Activated naive CD8-positive, alpha-beta T cell treated with anti-CD3 and anti-CD28 coated beads for 36 hours (primary cell): ENCODE data around the gene FZD1. TPM values are rescaled to one million over a fixed set of nuclear protein-coding genes. Genes with fewer than 3 reads are reported as not detected.
"Not testable (repeated sequence)": the region's sequence is repeated elsewhere in the genome, so short reads cannot be mapped to it uniquely, and the experiment has no call there.

ENCODE experiments used
- DNase-seq: peaks from one replicate; pipeline ENCODE4 v3.0.0; 2021
- H3K27ac Mint-ChIP-seq: one replicate; pipeline ENCODE4 v1.8.0; 2022; ENCODE audit warnings: mild to moderate bottlenecking, moderate library complexity, mixed read lengths
- H3K27me3 Mint-ChIP-seq: one replicate; pipeline ENCODE4 v1.8.0; 2022; ENCODE audit warnings: mild to moderate bottlenecking, mixed read lengths
- H3K36me3 Mint-ChIP-seq: one replicate; pipeline ENCODE4 v1.8.0; 2021; ENCODE audit warnings: mild to moderate bottlenecking, mixed read lengths
- H3K4me1 Mint-ChIP-seq: one replicate; pipeline ENCODE4 v1.8.0; 2021; ENCODE audit warnings: mixed read lengths
- H3K4me3 Mint-ChIP-seq: one replicate; pipeline ENCODE4 v1.8.0; 2022; ENCODE audit warnings: mild to moderate bottlenecking, moderate library complexity, mixed read lengths
- H3K9me3 Mint-ChIP-seq: one replicate; pipeline ENCODE4 v1.8.0; 2022; ENCODE audit warnings: mixed read lengths
- total RNA-seq, 2 experiments: library from RNA; stranded (reverse); gene quantifications; one replicate each; pipeline ENCODE4 v1.2.3, GENCODE V29; 2021

The FZD1 gene
- total RNA-seq, 2 experiments from 2014 or later = 0.14 to 0.22 TPM

- Mint-ChIP-seq H3K4me1 (no peaks in the 10 kb centered on the region), H3K27me3 (peaks cover 12% of the 10 kb centered on the region), H3K4me3 (no peak overlapping the region), H3K36me3 (no peaks in the 10 kb centered on the region), H3K27ac (no peak overlapping the region), H3K9me3 (no peaks in the 10 kb centered on the region)
- DNase-seq = no peak
Measured at GRCh38 chr7:91302794-91303193, 38.6 kb downstream of the FZD1 start.

- H3K36me3 Mint-ChIP-seq = no peaks in the 10 kb centered on the region
- no peak overlapping the region for H3K27ac Mint-ChIP-seq
- H3K9me3 Mint-ChIP-seq = no peaks in the 10 kb centered on the region
- no peaks in the 10 kb centered on the region for H3K4me1 Mint-ChIP-seq
- no peak overlapping the region for H3K4me3 Mint-ChIP-seq
- H3K27me3 Mint-ChIP-seq = peaks cover 17% of the 10 kb centered on the region
- DNase-seq = no peak
Measured at GRCh38 chr7:91306266-91306665, 42.0 kb downstream of the FZD1 start.

- DNase-seq = no peak
- Mint-ChIP-seq H3K36me3 (no peaks in the 10 kb centered on the region), H3K4me3 (no peak overlapping the region), H3K9me3 (no peaks in the 10 kb centered on the region), H3K27me3 (peaks cover 13% of the 10 kb centered on the region), H3K4me1 (no peaks in the 10 kb centered on the region), H3K27ac (no peak overlapping the region)
Measured at GRCh38 chr7:91307467-91307866, 43.2 kb downstream of the FZD1 start.

DNA sequence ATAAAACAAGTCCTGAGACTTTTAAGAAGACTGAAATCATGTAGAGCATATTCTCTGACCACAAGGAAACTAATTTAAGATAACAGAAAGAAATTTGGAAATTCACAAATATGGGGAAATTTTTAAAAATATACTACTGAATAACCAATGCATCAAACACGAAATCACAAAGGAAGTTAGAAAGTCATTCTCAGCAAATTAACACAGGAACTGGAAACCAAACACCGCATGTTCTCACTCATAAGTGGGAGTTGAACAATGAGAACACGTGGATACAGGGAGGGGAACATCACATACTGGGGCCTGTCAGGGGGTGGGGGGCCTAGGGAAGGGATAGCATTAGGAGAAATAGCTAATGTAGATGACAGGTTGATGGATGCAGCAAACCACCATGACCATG lies 44.0 kb downstream of the FZD1 start:
- not testable (repeated sequence) for H3K4me1 Mint-ChIP-seq, DNase-seq, H3K27ac Mint-ChIP-seq, H3K36me3 Mint-ChIP-seq, H3K9me3 Mint-ChIP-seq, H3K4me3 Mint-ChIP-seq, H3K27me3 Mint-ChIP-seq

GRCh38 chr7:91310830-91311460 lies 46.7 kb downstream of the FZD1 start:
- H3K4me1 Mint-ChIP-seq = no peaks in the 10 kb centered on the region

DNA sequence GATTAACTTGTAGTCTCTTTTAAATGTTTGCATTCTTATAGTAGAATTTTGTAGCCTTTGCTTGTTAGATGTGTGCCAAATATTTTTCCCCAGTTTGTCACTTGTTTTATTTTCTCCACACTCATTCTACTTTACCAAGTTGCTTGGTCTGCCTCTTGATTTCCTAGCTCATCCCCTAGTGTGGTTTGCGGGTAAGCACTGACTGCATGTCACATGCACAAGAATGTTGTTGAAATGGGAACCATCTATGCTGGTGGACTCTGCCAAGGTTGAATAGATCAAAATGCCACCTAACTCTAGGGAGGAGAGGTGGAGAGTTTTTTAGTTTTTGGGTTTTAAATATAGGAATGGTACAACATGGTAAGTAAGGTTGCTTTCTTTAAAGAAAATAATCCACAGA lies 47.6 kb downstream of the FZD1 start:
- no peak for DNase-seq

More at GRCh38 chr7:91310830-91311460, 46.7 kb downstream of the FZD1 start:
- Mint-ChIP-seq H3K36me3 (no peaks in the 10 kb centered on the region), H3K27ac (no peak overlapping the region), H3K27me3 (peaks cover 6% of the 10 kb centered on the region), H3K9me3 (no peaks in the 10 kb centered on the region), H3K4me3 (no peak overlapping the region)
- no peak for DNase-seq

DNA sequence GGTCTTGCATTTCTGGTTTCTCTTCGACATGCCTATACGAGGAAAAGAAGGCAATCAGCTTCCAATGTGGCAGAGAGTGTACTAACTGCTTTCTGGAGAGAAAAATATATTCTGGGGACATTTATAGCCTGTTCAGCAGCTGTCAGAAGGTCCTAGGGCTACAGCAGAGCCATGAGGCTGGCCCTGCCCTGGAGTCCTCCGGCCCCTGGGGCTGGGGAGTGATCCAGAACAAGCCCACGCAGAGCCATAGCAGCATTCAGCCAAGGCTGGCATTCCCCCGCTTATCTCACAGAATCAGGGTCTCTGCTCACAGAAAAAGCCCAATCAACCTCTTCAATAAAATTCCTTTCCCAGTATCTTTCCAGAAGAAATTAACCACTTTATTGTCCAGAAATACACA lies 48.9 kb downstream of the FZD1 start:
- Mint-ChIP-seq H3K27ac (no peak overlapping the region), H3K36me3 (no peaks in the 10 kb centered on the region), H3K9me3 (no peaks in the 10 kb centered on the region), H3K4me3 (no peak overlapping the region), H3K4me1 (no peaks in the 10 kb centered on the region), H3K27me3 (peaks cover 2% of the 10 kb centered on the region)
- no peak for DNase-seq

More for the DNA sequence above, 47.6 kb downstream of the FZD1 start:
- H3K27ac Mint-ChIP-seq = no peak overlapping the region
- H3K9me3 Mint-ChIP-seq = no peaks in the 10 kb centered on the region
- peaks cover 6% of the 10 kb centered on the region for H3K27me3 Mint-ChIP-seq
- no peaks in the 10 kb centered on the region for H3K36me3 Mint-ChIP-seq
- no peak overlapping the region for H3K4me3 Mint-ChIP-seq
- H3K4me1 Mint-ChIP-seq = no peaks in the 10 kb centered on the region

GRCh38 chr7:91314591-91315323 lies 50.5 kb downstream of the FZD1 start:
- Mint-ChIP-seq H3K9me3 (no peaks in the 10 kb centered on the region), H3K36me3 (no peaks in the 10 kb centered on the region), H3K4me1 (no peaks in the 10 kb centered on the region), H3K4me3 (no peak overlapping the region), H3K27me3 (no peaks in the 10 kb centered on the region), H3K27ac (no peak overlapping the region)
- DNase-seq = no peak

DNA sequence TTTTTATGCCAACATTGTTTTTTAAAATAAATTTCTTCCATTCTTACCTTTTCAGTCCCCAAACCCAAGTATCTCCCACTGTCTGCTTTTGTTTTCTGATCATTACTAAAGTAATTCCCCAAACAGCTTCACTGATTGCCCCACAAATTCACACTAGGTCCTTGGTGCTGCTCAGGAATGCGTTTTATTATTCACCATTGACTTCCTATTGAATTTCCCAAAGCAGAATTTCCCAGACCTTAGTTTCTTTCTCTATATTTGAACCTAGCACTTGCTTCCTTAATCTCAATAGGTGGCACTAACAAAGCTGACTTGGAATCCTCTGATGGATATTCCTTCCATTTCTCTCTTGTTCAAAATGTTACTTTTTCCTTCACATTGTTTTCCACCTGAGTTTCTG lies 52.2 kb downstream of the FZD1 start:
- Mint-ChIP-seq H3K36me3 (no peaks in the 10 kb centered on the region), H3K27ac (no peak overlapping the region), H3K4me3 (no peak overlapping the region), H3K27me3 (peaks cover under 1% of the 10 kb centered on the region), H3K9me3 (no peaks in the 10 kb centered on the region), H3K4me1 (no peaks in the 10 kb centered on the region)
- no peak for DNase-seq

DNA sequence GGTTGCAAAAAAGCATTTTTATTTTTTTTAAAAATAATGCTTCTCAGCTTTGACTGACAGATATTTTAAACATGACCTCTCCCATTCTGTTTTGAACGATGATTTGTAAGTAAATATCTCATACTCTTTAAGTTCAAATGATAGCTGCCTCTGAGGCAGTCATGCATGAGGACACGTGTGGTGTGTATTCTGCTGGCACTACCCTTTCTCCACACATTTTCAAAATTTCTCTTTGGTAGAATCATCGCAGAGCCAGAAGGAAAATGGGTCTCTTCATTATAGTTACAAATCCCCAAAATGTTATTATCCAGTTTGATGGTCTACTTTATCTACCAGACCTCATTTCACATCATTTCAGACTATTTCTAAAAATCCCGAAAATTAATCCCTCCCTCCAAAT lies 55.1 kb downstream of the FZD1 start:
- no peaks in the 10 kb centered on the region for H3K9me3 Mint-ChIP-seq

GRCh38 chr7:91320366-91321078 lies 56.3 kb downstream of the FZD1 start:
- H3K36me3 Mint-ChIP-seq = no peaks in the 10 kb centered on the region

More for the DNA sequence above, 55.1 kb downstream of the FZD1 start:
- H3K4me3 Mint-ChIP-seq = no peak overlapping the region
- no peak overlapping the region for H3K27ac Mint-ChIP-seq
- H3K4me1 Mint-ChIP-seq = no peaks in the 10 kb centered on the region
- peaks cover 8% of the 10 kb centered on the region for H3K27me3 Mint-ChIP-seq
- H3K36me3 Mint-ChIP-seq = no peaks in the 10 kb centered on the region
- DNase-seq = no peak

More at GRCh38 chr7:91320366-91321078, 56.3 kb downstream of the FZD1 start:
- Mint-ChIP-seq H3K27ac (no peak overlapping the region), H3K9me3 (no peaks in the 10 kb centered on the region), H3K4me3 (no peak overlapping the region), H3K27me3 (peaks cover 8% of the 10 kb centered on the region), H3K4me1 (no peaks in the 10 kb centered on the region)
- no peak for DNase-seq
